ENCODE results near the gene USP17L12.
"Not testable (repeated sequence)": the region's sequence is repeated elsewhere in the genome, so short reads cannot be mapped to it uniquely, and the experiment has no call there.

USP17L12 gene, protein sequence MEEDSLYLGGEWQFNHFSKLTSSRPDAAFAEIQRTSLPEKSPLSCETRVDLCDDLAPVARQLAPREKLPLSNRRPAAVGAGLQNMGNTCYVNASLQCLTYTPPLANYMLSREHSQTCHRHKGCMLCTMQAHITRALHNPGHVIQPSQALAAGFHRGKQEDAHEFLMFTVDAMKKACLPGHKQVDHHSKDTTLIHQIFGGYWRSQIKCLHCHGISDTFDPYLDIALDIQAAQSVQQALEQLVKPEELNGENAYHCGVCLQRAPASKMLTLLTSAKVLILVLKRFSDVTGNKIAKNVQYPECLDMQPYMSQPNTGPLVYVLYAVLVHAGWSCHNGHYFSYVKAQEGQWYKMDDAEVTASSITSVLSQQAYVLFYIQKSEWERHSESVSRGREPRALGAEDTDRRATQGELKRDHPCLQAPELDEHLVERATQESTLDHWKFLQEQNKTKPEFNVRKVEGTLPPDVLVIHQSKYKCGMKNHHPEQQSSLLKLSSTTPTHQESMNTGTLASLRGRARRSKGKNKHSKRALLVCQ

DNA sequence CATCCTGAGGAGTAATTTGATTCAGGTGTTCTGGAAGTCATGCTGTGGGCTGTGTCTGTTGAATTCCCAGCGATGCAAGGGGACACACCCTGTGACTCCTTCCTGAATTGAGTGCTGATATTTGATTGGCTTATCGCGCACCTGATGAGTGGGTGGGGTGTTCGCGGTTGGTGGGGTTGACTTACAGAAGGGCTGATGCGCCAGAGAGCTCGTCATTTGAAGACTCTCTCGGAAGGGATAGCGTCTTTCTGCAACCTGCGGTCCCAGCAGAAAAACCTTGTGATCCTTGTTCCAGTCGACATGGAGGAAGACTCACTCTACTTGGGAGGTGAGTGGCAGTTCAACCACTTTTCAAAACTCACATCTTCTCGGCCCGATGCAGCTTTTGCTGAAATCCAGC, at the start of gene USP17L12:
USP17L12 (plus strand) TSS at position 301 of the 400 bp plus-strand sequence; CDS start at position 301, 0 bp downstream.
- not testable (repeated sequence) for DNase-seq (ENCODE audit: low read depth)

DNA sequence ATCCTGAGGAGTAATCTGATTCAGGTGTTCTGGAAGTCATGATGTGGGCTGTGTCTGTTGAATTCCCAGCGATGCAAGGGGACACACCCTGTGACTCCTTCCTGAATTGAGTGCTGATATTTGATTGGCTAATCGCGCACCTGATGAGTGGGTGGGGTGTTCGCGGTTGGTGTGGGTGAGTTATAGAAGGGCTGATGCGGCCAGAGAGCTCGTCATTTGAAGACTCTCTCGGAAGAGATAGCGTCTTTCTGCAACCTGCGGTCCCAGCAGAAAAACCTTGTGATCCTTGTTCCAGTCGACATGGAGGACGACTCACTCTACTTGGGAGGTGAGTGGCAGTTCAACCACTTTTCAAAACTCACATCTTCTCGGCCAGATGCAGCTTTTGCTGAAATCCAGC, 9.6 kb upstream of the USP17L12 start, which contains the start of gene USP17L10:
USP17L10 (plus strand) TSS at position 301 of the 400 bp plus-strand sequence; CDS start at position 301, 0 bp downstream.
- DNase-seq (ENCODE audit: low read depth), result not testable (repeated sequence)

DNA sequence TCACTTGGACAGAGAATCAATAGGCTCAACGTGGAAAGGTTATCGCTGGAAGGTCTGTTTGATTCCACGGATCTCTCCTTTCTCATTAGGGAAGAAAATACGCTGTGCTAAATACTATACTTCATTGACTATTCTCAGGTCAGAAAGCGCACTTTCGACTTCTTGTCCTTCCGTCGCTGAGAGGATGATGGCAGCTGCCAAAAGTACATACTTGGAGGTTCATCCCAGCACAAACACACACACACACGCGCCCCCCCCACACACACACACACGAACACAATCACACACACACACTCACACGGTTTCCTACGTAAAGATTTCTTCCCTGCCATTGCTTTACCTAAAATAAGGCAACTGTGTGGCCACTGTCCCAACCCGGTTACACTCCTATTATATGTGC, 5.3 kb upstream of the USP17L12 start:
- DNase-seq (ENCODE audit: low read depth), result not testable (repeated sequence)

DNA sequence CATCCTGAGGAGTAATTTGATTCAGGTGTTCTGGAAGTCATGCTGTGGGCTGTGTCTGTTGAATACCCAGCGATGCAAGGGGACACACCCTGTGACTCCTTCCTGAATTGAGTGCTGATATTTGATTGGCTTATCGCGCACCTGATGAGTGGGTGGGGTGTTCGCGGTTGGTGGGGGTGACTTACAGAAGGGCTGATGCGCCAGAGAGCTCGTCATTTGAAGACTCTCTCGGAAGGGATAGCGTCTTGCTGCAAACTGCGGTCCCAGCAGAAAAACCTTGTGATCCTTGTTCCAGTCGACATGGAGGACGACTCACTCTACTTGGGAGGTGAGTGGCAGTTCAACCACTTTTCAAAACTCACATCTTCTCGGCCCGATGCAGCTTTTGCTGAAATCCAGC, 4.8 kb upstream of the USP17L12 start, which contains the start of gene USP17L11:
USP17L11 (plus strand) TSS at position 301 of the 400 bp plus-strand sequence; CDS start at position 301, 0 bp downstream.
- DNase-seq (ENCODE audit: low read depth), result not testable (repeated sequence)

DNA sequence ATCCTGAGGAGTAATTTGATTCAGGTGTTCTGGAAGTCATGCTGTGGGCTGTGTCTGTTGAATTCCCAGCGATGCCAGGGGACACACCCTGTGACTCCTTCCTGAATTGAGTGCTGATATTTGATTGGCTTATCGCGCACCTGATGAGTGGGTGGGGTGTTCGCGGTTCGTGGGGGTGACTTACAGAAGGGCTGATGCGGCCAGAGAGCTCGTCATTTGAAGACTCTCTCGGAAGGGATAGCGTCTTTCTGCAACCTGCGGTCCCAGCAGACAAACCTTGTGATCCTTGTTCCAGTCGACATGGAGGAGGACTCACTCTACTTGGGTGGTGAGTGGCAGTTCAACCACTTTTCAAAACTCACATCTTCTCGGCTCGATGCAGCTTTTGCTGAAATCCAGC, 4.6 kb downstream of the USP17L12 start, which contains the start of gene USP17L13:
USP17L13 (plus strand) TSS at position 301 of the 400 bp plus-strand sequence; CDS start at position 301, 0 bp downstream.
- not testable (repeated sequence) for DNase-seq (ENCODE audit: low read depth)

DNA sequence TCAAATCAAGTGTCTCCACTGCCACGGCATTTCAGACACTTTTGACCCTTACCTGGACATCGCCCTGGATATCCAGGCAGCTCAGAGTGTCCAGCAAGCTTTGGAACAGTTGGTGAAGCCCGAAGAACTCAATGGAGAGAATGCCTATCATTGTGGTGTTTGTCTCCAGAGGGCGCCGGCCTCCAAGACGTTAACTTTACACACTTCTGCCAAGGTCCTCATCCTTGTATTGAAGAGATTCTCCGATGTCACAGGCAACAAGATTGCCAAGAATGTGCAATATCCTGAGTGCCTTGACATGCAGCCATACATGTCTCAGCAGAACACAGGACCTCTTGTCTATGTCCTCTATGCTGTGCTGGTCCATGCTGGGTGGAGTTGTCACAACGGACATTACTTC, 10.3 kb downstream of the USP17L12 start:
- DNase-seq (ENCODE audit: low read depth), result not testable (repeated sequence)

DNA sequence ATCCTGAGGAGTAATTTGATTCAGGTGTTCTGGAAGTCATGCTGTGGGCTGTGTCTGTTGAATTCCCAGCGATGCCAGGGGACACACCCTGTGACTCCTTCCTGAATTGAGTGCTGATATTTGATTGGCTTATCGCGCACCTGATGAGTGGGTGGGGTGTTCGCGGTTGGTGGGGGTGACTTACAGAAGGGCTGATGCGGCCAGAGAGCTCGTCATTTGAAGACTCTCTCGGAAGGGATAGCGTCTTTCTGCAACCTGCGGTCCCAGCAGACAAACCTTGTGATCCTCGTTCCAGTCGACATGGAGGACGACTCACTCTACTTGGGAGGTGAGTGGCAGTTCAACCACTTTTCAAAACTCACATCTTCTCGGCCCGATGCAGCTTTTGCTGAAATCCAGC, 14.1 kb downstream of the USP17L12 start, which contains the start of gene USP17L15:
USP17L15 (plus strand) TSS at position 301 of the 400 bp plus-strand sequence; CDS start at position 301, 0 bp downstream.
- DNase-seq (ENCODE audit: low read depth), result not testable (repeated sequence)

GRCh38 chr4:9238461-9238860, 18.5 kb downstream of the USP17L12 start:
- DNase-seq (ENCODE audit: low read depth), result not testable (repeated sequence)

GRCh38 chr4:9243579-9243978, 23.6 kb downstream of the USP17L12 start, which contains the start of gene USP17L17:
Gene USP17L17, plus strand, starts transcription at chr4:9243879. Its CDS starts 0 bp downstream, at chr4:9243879.
- DNase-seq (ENCODE audit: low read depth), result not testable (repeated sequence)

DNA sequence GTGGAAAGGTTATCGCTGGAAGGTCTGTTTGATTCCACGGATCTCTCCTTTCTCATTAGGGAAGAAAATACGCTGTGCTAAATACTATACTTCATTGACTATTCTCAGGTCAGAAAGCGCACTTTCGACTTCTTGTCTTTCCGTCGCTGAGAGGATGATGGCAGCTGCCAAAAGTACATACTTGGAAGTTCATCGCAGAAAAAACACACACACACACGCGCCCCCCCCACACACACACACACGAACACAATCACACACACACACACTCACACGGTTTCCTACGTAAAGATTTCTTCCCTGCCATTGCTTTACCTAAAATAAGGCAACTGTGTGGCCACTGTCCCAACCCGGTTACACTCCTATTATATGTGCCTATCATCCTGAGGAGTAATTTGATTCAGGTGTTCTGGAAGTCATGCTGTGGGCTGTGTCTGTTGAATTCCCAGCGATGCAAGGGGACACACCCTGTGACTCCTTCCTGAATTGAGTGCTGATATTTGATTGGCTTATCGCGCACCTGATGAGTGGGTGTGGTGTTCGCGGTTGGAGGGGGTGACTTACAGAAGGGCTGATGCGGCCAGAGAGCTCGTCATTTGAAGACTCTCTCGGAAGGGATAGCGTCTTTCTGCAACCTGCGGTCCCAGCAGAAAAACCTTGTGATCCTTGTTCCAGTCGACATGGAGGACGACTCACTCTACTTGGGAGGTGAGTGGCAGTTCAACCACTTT, 28.2 kb downstream of the USP17L12 start, which contains the start of gene USP17L18:
USP17L18 (plus strand) TSS at position 678 of the 728 bp plus-strand sequence; CDS start at position 678, 0 bp downstream.
- DNase-seq (ENCODE audit: low read depth), result not testable (repeated sequence)

- not testable (repeated sequence) for DNase-seq (ENCODE audit: low read depth)
These were observed 33.1 kb downstream of the USP17L12 start, which contains the start of gene USP17L19 for GRCh38 chr4:9253078-9253477. Gene USP17L19, plus strand, starts transcription at chr4:9253378. Its CDS starts 0 bp downstream, at chr4:9253378.

DNA sequence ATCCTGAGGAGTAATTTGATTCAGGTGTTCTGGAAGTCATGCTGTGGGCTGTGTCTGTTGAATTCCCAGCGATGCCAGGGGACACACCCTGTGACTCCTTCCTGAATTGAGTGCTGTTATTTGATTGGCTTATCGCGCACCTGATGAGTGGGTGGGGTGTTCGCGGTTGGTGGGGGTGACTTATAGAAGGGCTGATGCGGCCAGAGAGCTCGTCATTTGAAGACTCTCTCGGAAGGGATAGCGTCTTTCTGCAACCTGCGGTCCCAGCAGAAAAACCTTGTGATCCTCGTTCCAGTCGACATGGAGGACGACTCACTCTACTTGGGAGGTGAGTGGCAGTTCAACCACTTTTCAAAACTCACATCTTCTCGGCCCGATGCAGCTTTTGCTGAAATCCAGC, 37.9 kb downstream of the USP17L12 start, which contains the start of gene USP17L20:
USP17L20 (plus strand) TSS at position 301 of the 400 bp plus-strand sequence; CDS start at position 301, 0 bp downstream.
- DNase-seq (ENCODE audit: low read depth), result not testable (repeated sequence)

- not testable (repeated sequence) for DNase-seq (ENCODE audit: low read depth)
These were observed 42.6 kb downstream of the USP17L12 start, which contains the start of gene USP17L21 for GRCh38 chr4:9262572-9262971. Gene USP17L21, plus strand, starts transcription at chr4:9262872. Its CDS starts 0 bp downstream, at chr4:9262872.

- not testable (repeated sequence) for DNase-seq (ENCODE audit: low read depth)
These were observed 47.4 kb downstream of the USP17L12 start, which contains the start of gene USP17L22 for GRCh38 chr4:9267319-9267718. Gene USP17L22, plus strand, starts transcription at chr4:9267619. Its CDS starts 0 bp downstream, at chr4:9267619.
